Stimulated activated CD4-positive, alpha-beta T cell treated with anti-CD3 and anti-CD28 coated beads, Interleukin-2, amount 100 ng/mL, for 48 hours (primary cell): ENCODE data around the gene GSG1.

Source experiments
- DNase-seq, 2 donors: peaks; one replicate each; pipeline ENCODE4 v3.0.0-alpha.2; 2020

Gene GSG1

DNA sequence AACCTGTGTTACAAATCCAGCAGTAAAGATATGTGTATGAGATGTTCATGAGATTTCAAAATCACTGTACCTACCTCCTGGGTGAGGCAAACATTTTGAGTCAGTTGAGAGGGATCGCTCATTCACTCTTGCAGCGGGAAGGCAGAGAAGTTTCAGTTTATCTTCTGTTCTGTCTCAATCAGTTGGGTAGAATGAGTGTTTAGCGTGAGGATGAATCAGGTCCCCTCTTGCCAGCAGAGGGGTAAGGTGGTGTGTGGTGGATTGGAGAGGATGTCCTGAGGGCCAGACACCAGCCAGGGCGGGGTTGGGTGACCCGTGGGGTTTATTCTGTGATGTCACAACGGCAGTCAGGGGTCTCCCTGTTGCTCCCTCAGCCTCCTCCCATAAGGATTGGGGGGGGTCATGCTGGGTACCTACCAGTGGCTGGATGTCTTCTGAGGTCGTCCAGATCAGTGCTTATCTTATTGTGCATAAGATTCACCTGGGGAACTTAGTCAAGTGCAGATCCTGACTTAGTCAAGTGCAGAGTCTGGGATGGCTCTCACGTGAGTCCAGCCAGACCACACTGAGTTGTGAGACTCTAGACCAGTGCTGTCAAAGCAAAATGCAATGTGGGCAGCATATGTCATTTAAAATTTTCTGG, at the start of gene GSG1:
GSG1 (minus strand) TSS at position 277 of the 643 bp plus-strand sequence; CDS start at position 122, 155 bp downstream.
- peak in 1 of 2 donors; percentile 29 for DNase-seq

GRCh38 chr12:13153180-13153579, 49.7 kb upstream of the GSG1 start:
- DNase-seq = no peak

DNA sequence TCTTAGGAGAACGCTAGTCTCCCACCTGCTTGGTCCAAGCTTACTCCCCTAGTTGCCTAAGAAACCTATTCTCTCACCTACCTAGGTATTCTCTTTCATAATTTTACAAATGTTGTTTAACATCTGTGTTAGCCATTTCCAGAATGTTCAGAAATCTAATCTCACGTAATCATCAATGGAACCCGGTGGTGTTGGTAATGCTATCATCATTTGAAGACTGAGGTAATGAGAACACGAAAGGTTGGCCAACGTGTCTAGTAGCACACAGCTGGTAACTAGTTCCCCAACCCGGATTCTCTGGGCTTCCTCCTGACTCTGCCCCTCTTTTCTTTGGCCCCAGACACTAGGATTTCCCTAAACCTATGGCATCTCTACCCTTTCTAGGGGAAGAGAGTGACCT, 49.3 kb upstream of the GSG1 start:
- no peak for DNase-seq

GRCh38 chr12:13152281-13152680, 48.8 kb upstream of the GSG1 start:
- no peak for DNase-seq

GRCh38 chr12:13149411-13149810, 45.9 kb upstream of the GSG1 start:
- no peak for DNase-seq

- no peak for DNase-seq
Observed at GRCh38 chr12:13148485-13148847, 45.0 kb upstream of the GSG1 start.

DNA sequence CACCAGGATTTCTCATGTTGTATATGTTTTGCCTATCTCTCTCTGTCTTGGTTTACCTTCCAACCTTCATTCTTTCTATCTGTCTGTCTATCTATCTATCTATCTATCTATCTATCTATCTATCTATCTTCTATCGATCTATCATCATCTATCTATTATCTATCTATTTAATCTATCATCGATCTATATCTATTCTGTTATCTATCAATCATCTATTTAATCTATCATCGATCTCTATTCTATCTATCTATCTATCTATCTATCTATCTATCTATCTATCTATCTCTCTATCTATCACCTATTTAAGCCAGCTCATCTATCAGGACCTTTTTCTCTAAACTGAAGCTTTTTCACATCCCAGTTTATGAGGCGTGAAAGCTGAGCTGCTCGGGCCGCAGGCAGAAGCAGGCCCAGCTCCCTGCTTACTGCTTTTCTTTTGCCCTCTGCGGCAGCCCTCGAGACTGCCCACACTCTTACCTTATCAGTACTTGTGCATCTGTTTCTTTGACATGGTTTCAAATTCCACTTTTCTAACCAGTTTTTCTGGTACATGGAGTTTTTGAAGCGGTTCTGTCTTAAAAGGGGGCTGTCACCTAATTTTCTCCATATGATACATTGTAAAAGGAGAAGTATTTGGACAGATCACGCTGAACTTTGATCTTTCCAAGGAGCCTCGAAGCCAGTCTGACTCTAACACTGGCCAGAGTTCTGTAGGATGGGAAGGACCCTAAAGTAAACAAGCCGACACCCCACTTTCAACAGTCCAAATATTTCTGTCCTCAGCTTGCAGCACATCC, 44.4 kb upstream of the GSG1 start:
- no peak for DNase-seq

DNA sequence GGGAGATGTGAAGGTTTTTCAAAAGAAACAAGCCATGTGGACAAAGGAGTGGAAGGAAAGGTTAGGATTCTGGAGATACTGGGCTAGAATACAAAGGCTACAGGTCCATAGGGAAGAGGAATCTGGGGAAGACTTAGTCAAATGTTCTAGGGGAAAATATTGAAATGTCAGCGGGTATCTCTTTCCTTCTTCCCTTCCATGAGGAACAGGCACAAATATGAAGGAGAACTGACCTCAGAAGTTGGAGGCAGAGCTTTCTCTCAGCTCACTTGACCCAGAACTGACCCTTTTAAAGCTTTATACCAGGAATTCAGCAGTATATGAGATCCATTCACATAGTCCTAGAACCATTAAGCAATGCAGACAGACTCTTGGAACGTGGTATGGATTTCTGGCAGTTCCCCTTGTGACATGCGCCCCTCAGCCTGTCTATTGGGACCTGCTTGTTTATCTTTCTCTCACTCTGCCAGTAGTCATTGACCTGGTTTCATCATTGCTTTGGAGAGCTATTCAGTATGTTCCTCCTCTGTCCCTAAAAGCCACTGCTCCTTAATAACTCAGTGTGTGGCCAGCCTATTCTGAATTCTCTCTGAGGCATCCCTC, 43.0 kb upstream of the GSG1 start:
- DNase-seq = no peak

- no peak for DNase-seq
Observed at GRCh38 chr12:13144266-13144828, 40.9 kb upstream of the GSG1 start.

DNA sequence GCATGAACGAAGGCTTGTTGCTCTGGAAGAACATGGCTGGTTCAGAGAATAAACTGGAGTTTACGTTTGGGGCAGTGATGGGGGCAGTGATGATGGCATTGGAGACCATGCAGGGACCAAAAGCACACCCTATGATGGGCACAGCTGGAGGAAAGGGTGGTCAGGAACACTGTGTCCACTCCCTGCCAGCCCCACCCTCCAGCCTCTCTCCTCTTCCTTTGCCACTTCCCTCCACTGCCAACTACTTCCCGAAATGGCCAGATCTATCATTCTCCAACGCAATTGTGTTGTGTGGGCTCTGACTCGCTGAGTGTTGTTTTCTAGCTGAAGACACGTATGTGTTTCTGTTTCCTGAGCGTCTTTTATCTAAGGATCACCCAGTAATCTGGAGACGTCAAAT, 39.3 kb upstream of the GSG1 start:
- no peak for DNase-seq

GRCh38 chr12:13141686-13142085, 38.2 kb upstream of the GSG1 start:
- no peak for DNase-seq

- no peak for DNase-seq
Observed at GRCh38 chr12:13135371-13136178, 32.1 kb upstream of the GSG1 start.

- DNase-seq = no peak
Observed at GRCh38 chr12:13133886-13134285, 30.4 kb upstream of the GSG1 start.

GRCh38 chr12:13130981-13131380, 27.5 kb upstream of the GSG1 start:
- no peak for DNase-seq

DNA sequence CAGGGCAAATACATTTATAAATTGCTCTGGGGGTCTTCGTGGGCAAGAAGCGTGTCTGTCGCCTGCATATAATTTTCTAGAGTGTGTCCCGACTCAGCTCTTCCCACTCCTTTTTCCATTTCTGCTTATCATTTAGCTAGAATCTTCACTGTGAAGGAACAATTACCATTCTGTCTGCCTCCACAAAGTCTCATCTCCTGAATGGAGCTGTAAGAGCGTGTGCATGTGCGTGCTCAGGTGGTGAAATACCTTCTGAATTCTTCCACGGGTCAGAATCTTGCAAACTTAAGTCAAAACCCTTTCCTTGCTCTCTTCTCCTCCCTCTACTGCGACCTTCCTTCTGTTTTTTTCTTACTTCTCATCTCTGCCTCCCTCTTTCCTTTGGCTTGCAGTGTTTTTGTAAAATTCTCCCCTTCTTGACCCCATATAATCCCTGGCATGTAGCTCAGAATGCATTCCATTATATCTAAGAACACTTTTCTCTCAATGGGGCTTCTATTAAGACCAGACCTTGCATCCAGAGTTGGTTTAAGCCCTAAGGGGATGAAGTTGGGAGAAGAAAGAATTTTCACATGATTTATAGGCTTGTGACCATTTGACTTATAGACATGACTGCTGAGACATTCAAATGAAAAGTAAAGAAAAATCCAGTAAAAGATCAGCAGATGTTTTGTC, 25.0 kb upstream of the GSG1 start:
- no peak for DNase-seq

DNA sequence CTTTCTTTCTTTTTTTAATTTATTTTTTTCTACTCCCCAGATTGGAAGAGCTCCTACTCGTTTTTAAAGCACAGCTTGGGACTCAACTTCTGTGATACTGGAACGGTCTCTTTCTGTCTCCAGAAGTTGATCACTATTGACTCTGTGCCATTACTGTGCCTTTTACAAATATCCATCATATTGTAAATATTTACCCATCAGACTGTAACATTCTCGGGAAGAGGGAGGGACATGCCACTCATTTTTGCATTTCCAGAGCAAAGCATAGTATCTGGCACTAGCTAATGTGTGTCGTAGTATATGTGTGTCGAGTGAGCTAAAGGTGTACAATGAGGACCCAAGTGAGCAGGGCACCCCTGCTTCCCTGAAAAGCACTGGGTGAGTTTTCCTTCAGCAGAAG, 24.0 kb upstream of the GSG1 start:
- no peak for DNase-seq

DNA sequence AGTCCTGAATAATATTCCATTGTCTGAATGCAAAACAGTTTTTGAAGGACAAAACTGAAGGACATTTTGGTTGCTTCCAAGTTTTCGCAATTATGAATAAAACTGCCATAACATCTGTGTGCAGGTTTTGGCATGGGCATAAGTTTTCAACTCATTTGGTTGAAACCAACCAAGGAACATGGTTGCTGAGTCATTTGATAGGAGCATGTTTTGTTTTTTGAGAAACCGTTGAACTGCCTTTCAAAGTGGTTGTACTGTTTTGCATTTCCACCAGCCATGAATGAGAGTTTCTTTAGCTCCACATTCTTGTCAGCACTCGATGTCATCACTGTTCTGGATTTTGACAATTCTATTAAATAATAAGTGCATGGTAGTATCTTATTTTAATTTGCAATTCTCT, 23.0 kb upstream of the GSG1 start:
- DNase-seq = no peak

DNA sequence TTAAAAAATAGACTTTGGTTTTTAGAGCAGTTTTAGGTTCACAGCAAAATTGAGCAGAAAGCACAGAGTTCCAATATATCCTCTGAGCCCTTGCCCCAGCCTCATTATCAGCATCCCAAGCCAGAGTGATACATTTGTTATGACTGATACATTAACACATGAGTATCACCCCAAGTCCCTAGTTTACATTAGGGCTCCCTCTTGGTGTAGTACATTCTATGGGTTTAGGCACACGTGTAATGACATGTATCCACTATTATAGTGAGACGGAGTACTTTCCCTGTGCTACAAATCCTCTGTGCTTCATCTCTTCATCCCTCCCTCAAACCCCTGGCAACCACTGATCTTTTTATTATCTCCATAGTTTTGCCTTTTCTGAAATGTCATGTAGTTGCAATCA, 22.5 kb upstream of the GSG1 start:
- no peak for DNase-seq

DNA sequence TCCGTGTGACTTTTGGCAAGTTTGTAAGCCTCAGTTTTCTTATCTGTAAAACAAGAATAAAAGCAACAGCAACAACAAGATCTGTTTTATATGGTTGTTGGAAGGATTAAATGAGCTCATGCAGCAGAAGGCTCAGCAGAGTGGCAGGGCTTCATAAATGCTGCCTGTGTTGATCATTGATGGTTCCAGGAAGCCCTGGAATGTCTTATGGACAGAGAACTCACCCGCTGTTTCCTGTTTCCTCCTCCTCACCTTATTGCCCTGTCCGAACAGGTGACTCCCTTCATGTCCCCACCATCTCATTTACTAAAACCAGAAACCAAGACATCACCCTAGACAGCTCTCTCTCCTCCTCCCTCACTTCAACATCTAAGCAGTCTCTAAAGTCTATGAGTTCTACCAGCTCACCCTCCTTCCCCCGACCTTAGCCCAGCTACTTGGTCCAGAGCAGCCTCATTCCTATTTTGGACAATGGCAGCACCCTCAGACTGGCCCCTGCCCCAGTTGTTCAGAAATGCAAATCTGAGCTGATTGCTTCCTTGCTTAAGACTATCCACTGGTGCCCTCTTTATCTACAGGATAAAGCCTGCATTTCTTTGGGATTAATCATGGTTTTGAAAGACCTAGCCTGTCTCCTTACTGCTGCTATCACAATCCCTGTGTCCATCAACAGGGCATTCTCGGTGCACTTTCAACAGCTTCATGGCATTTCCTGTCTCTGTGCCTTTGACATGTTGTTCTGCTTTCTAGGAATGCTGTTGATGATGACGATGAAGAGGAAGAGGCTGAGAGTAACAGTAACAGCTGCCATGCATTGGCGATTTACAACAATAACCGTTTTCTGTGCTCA, 21.4 kb upstream of the GSG1 start:
- no peak for DNase-seq

DNA sequence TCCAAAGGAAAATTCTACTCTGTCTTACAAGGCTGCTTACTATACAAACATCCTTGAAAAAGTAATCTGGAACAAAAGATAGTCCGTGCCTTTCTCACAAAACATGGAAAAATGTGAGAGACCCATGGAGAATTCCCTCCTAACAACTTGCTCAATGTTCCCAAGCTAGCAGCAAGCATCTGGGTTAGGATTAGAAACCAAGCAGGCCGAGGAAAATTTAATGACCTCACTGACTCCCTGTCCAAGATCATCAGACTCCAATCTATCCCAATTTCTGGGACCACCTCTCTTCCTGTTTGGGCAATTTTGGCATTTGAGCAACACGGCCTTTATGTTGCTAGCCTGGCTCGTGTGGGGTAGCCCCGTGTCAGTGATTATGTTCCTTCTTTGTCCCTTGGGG, 18.1 kb upstream of the GSG1 start:
- no peak for DNase-seq

DNA sequence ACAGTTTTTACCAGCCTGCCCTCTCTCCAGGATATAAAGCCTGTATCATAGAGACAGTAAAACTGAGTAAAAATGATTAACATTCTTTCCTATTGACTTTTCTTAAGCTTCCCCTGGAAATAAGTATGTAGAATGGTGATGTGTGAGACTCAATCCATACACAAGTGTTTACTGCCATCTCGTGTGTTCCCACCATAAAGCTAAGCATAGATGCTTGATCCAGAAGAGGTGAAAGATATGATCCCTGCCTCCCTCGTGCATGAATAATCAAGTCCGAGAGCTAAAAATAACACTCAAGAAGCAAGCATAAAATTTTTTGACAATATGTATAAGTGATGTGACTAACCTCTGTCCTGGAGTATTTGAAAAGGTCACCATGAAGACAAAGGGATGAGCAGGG, 16.9 kb upstream of the GSG1 start:
- no peak for DNase-seq

DNA sequence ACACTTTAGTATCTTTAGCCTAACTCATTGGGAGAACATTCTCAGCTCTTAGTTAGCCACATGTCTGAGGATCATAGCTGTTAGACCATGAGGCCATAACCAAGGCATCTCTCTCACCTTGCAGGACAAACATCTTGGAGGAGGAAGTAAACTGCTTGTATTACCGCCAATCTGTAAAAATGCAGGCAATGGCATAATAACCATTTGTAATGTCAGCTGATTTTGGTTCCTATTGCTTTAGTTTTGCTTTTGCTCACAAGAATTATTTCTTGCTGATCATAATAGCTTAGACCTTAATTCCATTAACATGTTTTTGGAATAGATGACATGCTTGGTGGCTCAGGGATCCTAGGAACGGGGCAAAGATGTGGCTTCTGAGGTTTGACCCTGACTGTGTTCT, 16.4 kb upstream of the GSG1 start:
- no peak for DNase-seq
